ENCODE measurements around the gene KCNG2. TPM values are rescaled to one million over a fixed set of nuclear protein-coding genes. Genes with fewer than 3 reads are reported as not detected.

Gene KCNG2
- total RNA-seq, 2 experiments from 2014 or later: not detected

DNA sequence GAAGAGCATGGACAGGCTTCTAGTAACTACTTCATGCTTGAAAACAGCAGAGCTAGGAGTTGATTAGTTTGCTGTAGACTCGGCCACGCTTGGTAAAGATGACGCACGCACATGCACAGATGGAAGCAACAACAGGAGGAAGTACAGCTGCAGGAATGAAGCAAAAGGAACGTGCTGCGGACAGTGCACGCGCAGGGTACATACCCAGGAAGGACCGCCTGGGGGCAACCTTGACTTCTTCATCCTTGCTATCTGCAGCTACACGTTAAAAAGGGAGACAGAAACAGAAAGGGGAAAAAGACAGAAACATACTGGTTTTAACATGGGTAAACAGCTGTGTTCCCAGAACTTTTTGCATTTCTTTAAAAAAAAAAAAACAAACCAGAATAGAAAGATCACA is 136.0 kb downstream of the KCNG2 start:
- Mint-ChIP-seq H3K9me3 (peaks cover 49% of the 10 kb centered on the region), H3K4me3 (no peak overlapping the region), H3K36me3 (peaks cover 89% of the 10 kb centered on the region), H3K27ac (no peak overlapping the region), H3K27me3 (no peaks in the 10 kb centered on the region), H3K4me1 (peaks cover 2% of the 10 kb centered on the region)
- no peak for DNase-seq

DNA sequence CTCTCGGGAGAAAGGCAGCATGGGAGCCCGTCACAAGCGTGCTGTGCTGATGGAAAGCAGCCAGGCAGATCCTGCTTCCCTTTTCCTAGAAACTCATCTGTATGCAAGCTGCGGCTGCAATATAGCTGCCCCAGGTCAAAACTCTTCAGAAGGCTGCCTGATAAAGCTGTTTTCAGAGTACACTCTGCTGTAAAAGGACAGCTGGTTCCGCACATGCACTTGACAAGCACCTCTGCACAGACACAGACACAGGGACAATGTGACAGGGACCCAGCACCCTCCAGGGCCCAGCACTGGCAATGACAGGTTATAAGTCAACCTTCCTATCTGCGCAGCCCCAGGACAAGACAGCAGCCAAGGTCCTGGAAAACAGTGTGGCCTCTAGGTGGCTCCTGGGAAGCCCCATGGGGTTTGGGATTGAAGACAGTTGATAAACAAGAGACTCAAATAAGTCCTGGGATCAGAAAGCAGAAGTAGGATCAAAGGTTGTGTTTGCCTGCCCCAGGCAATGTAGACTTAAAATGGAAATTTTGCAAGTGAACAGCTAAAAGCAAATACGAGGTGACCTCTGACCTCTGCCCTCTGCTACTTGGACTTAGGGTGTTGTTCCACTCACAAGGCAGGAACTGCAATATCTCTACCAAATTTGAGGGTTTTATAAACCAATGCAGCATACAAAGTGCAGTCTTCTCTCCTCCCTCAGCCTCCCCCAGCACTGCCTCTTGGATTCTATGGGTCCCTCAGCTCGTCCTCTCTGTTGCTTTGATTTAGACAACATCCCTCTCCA is 136.8 kb downstream of the KCNG2 start:
- H3K27ac Mint-ChIP-seq: no peak overlapping the region
- H3K4me3 Mint-ChIP-seq: no peak overlapping the region
- DNase-seq: no peak
- peaks cover 2% of the 10 kb centered on the region for H3K4me1 Mint-ChIP-seq
- H3K27me3 Mint-ChIP-seq: no peaks in the 10 kb centered on the region
- H3K9me3 Mint-ChIP-seq: peaks cover 43% of the 10 kb centered on the region
- H3K36me3 Mint-ChIP-seq: peaks cover 88% of the 10 kb centered on the region

- no peak for DNase-seq
- Mint-ChIP-seq H3K4me3 (no peak overlapping the region), H3K36me3 (peaks cover 86% of the 10 kb centered on the region), H3K27me3 (no peaks in the 10 kb centered on the region), H3K4me1 (peaks cover 2% of the 10 kb centered on the region), H3K27ac (no peak overlapping the region), H3K9me3 (peaks cover 37% of the 10 kb centered on the region)
These were observed 137.4 kb downstream of the KCNG2 start for GRCh38 chr18:79935098-79935480.

- Mint-ChIP-seq H3K27me3 (no peaks in the 10 kb centered on the region), H3K36me3 (peaks cover 83% of the 10 kb centered on the region), H3K9me3 (peaks cover 36% of the 10 kb centered on the region), H3K27ac (no peak overlapping the region), H3K4me3 (no peak overlapping the region), H3K4me1 (peaks cover 3% of the 10 kb centered on the region)
- no peak for DNase-seq
These were observed 137.8 kb downstream of the KCNG2 start for GRCh38 chr18:79935499-79935898.

DNA sequence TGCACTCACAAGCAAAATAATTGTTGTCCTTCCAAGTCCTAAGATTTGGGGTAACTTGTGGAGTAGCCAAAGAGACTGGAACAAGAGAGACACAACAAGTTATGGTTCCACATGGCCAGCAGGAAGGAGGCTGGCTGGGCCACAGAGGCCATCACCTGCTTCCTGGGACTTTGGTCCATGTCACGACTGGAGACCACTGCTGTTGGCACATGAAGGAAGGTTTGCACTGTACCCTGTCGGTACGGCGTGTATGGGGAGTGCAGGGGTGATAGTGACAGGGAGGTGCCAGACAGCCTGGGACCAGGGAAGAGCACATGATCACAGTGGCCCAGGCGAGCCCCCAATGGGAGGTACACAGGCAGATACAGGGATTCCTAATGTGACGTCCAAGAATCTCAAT is 138.2 kb downstream of the KCNG2 start:
- Mint-ChIP-seq H3K9me3 (peaks cover 36% of the 10 kb centered on the region), H3K27me3 (no peaks in the 10 kb centered on the region), H3K4me3 (no peak overlapping the region), H3K27ac (no peak overlapping the region), H3K36me3 (peaks cover 83% of the 10 kb centered on the region), H3K4me1 (peaks cover 5% of the 10 kb centered on the region)
- no peak for DNase-seq

GRCh38 chr18:79936641-79937040 is 138.9 kb downstream of the KCNG2 start:
- H3K4me1 Mint-ChIP-seq: peaks cover 5% of the 10 kb centered on the region
- no peak for DNase-seq
- H3K27ac Mint-ChIP-seq: no peak overlapping the region
- no peaks in the 10 kb centered on the region for H3K27me3 Mint-ChIP-seq
- H3K36me3 Mint-ChIP-seq: peaks cover 78% of the 10 kb centered on the region
- no peak overlapping the region for H3K4me3 Mint-ChIP-seq
- peaks cover 31% of the 10 kb centered on the region for H3K9me3 Mint-ChIP-seq

GRCh38 chr18:79937103-79937860 is 139.5 kb downstream of the KCNG2 start:
- Mint-ChIP-seq H3K9me3 (peaks cover 27% of the 10 kb centered on the region), H3K27me3 (no peaks in the 10 kb centered on the region), H3K27ac (no peak overlapping the region), H3K4me1 (peaks cover 5% of the 10 kb centered on the region), H3K4me3 (no peak overlapping the region), H3K36me3 (peaks cover 80% of the 10 kb centered on the region)
- DNase-seq: no peak

DNA sequence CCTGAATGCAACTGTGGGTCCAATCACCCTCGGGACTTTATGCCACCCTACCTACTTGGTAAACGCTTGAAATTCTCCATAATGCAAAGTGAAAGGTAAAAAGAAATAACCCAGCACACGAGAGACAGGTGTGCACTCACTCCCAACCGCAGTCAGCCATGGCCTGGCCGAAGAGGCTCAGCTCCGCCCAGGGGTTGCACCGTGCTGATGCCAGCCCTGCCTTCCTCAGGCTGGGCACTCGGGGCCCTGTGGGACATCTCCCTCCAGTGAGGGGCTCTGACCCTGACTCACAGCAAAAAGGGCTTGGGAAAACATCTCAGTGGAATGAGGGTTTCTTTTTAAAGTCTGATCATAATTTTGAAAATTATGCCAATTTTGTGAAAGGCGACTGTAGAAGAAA is 140.5 kb downstream of the KCNG2 start:
- no peak overlapping the region for H3K4me3 Mint-ChIP-seq

DNA sequence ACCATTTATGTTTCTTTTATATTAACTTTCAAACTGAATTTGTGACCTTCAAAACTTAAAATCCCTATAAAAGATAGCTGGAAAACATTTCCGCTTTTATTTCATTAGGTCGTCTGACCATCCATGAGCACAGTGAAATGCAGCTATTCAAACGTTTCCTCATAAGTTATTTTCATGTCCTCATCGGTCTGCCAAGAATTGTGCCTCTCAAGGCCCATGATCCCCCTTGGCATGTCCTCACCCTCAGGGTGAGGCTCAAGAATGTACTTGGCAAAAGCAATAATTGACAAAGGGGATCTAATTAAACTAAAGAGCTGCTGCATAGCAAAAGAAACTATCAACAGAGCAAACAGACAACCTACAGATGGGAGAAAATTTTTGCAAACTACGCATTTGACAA is 141.4 kb downstream of the KCNG2 start:
- no peak overlapping the region for H3K4me3 Mint-ChIP-seq
- H3K9me3 Mint-ChIP-seq: peaks cover 14% of the 10 kb centered on the region
- H3K4me1 Mint-ChIP-seq: peaks cover 7% of the 10 kb centered on the region
- no peaks in the 10 kb centered on the region for H3K27me3 Mint-ChIP-seq
- DNase-seq: no peak
- H3K27ac Mint-ChIP-seq: no peak overlapping the region
- H3K36me3 Mint-ChIP-seq: peaks cover 62% of the 10 kb centered on the region

More for the DNA sequence above, 140.5 kb downstream of the KCNG2 start:
- Mint-ChIP-seq H3K27me3 (no peaks in the 10 kb centered on the region), H3K4me1 (peaks cover 5% of the 10 kb centered on the region), H3K9me3 (peaks cover 21% of the 10 kb centered on the region), H3K27ac (no peak overlapping the region), H3K36me3 (peaks cover 71% of the 10 kb centered on the region)
- no peak for DNase-seq

DNA sequence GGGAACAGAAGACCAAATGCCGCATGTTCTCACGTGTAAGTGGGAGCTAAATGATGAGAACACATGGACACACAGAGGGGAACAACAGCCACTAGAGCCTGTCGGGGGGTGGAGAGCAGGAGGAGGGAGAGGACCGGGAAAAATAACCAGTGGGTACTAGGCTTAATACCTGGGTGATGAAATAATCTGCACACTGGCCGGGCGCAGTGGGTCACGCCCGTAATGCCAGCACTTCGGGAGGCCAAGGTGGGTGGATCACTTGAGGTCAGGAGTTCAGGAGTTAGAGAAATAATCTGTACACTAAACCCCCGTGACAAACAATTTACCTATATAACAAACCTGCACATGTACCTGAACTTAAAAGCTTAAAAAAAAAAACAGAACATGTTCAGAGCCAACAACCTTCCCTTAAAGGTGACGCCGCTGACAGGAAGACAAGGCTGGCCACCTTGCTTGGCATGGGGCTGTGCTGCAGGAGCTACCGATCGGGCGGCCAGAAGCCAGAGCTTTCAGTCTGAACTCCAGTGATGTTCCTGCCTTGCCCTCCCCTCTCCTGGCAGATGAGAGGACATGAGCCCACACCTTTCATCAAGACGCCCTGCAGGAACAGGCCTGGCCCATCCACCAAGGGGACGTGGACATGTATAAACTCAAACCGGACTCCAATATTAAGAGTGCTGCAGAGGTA is 142.5 kb downstream of the KCNG2 start:
- DNase-seq: no peak
- Mint-ChIP-seq H3K9me3 (peaks cover 10% of the 10 kb centered on the region), H3K36me3 (peaks cover 51% of the 10 kb centered on the region), H3K4me1 (peaks cover 19% of the 10 kb centered on the region), H3K27ac (no peak overlapping the region), H3K4me3 (no peak overlapping the region), H3K27me3 (no peaks in the 10 kb centered on the region)

DNA sequence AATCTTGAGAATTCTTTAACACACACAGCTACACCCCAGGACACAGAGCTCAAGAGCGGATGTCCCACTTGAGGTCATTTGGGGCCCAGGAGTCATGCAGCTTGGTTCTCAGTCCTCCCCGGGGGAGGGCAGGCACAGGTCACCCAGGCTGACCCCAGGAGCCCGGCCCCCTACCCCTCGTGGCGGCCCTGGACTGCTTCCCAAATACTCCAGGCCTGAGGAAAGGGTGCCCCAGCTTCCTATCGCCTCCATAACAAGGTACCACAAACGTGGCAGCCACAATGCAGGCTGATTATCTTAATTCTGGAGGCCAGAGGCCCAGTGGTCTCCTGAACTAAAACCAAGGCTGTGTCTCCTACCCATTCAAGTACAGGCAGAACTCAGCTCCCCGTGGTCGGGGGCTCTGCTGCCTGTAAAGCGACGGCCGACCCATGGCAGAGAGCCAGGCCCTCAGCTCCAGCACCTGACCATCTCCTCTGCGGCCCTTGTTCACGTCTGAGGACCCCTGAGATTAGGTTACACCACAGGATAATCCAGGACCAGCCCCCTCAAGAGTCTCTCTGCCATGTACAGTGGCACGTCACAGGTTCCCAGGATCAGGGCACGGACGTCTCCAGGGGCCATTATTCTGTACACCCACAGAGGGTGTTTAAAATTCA is 143.2 kb downstream of the KCNG2 start:
- H3K27ac Mint-ChIP-seq: no peak overlapping the region
- no peaks in the 10 kb centered on the region for H3K27me3 Mint-ChIP-seq
- no peak overlapping the region for H3K4me3 Mint-ChIP-seq
- peaks cover 5% of the 10 kb centered on the region for H3K9me3 Mint-ChIP-seq
- DNase-seq: no peak
- peaks cover 21% of the 10 kb centered on the region for H3K4me1 Mint-ChIP-seq
- H3K36me3 Mint-ChIP-seq: peaks cover 44% of the 10 kb centered on the region

DNA sequence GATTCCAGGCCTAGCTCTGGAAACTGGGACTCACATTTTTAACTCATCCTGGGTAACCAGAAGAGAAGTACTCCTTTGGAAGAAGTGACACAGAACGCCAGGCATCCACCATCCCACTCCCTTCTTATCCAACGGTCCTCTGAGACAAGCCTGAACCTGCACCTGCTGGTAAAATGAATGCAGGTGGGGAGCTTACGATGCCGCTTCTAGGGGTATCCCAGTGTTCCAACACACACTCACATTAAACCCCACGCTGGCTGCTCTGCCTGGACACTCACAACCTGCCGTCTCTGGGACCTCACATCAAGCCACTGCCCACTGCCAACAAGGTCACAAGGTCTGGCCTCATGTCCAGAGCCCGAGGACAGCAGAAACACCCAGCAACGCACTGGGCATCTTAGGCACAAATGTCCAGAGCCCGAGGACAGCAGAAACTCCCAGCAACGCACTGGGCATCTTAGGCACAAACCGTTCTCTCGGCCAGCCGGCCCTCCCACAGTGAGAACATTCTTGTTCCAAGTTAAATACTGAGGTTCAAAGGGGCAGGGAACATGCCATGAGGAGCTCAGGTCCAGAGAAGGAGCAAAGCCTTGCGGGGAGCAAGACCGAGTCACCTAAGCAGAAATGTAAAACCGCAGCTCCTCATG is 143.9 kb downstream of the KCNG2 start:
- peaks cover 4% of the 10 kb centered on the region for H3K9me3 Mint-ChIP-seq
- no peak for DNase-seq
- H3K27ac Mint-ChIP-seq: no peak overlapping the region
- peaks cover 38% of the 10 kb centered on the region for H3K36me3 Mint-ChIP-seq
- peaks cover 26% of the 10 kb centered on the region for H3K4me1 Mint-ChIP-seq
- H3K4me3 Mint-ChIP-seq: no peak overlapping the region
- H3K27me3 Mint-ChIP-seq: no peaks in the 10 kb centered on the region

DNA sequence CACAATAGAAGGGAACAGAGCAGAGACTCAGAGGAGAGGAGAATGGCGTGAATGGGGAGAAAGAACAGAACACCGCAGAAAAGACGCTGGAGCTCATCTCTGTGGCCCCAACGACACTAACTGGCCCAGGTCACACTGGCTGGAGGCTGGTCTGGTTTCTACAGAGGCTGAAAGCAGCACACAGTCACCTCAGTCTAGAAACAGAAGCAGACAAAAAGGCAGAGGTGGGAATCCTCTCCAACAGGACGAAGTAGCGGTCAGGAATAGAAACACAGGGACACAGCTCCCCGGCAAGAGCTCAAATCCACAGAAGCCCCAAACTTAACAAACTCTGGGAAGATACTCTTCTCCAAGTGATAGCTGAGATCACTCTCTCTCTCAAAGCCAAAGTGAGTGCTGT is 144.5 kb downstream of the KCNG2 start:
- H3K36me3 Mint-ChIP-seq: peaks cover 32% of the 10 kb centered on the region
- peaks cover 4% of the 10 kb centered on the region for H3K9me3 Mint-ChIP-seq
- DNase-seq: no peak
- H3K4me1 Mint-ChIP-seq: peaks cover 30% of the 10 kb centered on the region
- no peaks in the 10 kb centered on the region for H3K27me3 Mint-ChIP-seq
- no peak overlapping the region for H3K4me3 Mint-ChIP-seq
- H3K27ac Mint-ChIP-seq: no peak overlapping the region

- Mint-ChIP-seq H3K4me3 (no peak overlapping the region), H3K4me1 (peaks cover 31% of the 10 kb centered on the region), H3K9me3 (no peaks in the 10 kb centered on the region), H3K36me3 (peaks cover 24% of the 10 kb centered on the region), H3K27me3 (no peaks in the 10 kb centered on the region), H3K27ac (no peak overlapping the region)
- DNase-seq: no peak
These were observed 145.3 kb downstream of the KCNG2 start for GRCh38 chr18:79942786-79943607.
